HEK293 (cell line): Measurements from ENCODE around the gene GAS2L2.

Source experiments
- BCL11B ChIP-seq: fragments of 450-650 bp; formaldehyde crosslinking; IDR thresholded peaks from 2 replicates; pipeline ENCODE4 v1.5.1; 2016; ENCODE audit warnings: low read depth, missing biosample characterization, missing genetic modification characterization
- GLIS1 ChIP-seq: fragments of 450-650 bp; formaldehyde crosslinking; IDR thresholded peaks from 2 replicates; pipeline ENCODE4 v1.5.1; 2016; ENCODE audit warnings: missing biosample characterization, missing genetic modification characterization
- IKZF3 ChIP-seq: fragments of 450-650 bp; IDR thresholded peaks from 2 replicates; pipeline ENCODE4 v1.5.0; 2018; ENCODE audit warnings: missing biosample characterization, mild to moderate bottlenecking, missing genetic modification characterization, moderate library complexity
- KLF7 ChIP-seq: fragments of 450-650 bp; formaldehyde crosslinking; IDR thresholded peaks from 2 replicates; pipeline ENCODE4 v1.5.1; 2016; ENCODE audit warnings: missing biosample characterization, missing genetic modification characterization, borderline replicate concordance
- KLF8 ChIP-seq: fragments of 450-650 bp; formaldehyde crosslinking; IDR thresholded peaks from 2 replicates; pipeline ENCODE4 v1.5.1; 2016; ENCODE audit warnings: missing biosample characterization, missing genetic modification characterization
- KLF9 ChIP-seq: fragments of 450-650 bp; formaldehyde crosslinking; IDR thresholded peaks from 2 replicates; pipeline ENCODE4 v1.5.1; 2016; ENCODE audit warnings: missing biosample characterization, missing genetic modification characterization, low read depth
- SP7 ChIP-seq: fragments of 450-650 bp; formaldehyde crosslinking; IDR thresholded peaks from 2 replicates; pipeline ENCODE4 v1.5.1; 2016; ENCODE audit warnings: missing biosample characterization, missing genetic modification characterization
- ZIC2 ChIP-seq: fragments of 450-650 bp; formaldehyde crosslinking; IDR thresholded peaks from 2 replicates; pipeline ENCODE4 v1.5.1; 2016; ENCODE audit warnings: missing biosample characterization, missing genetic modification characterization
- ZNF169 ChIP-seq: fragments of 450-650 bp; formaldehyde crosslinking; IDR thresholded peaks from 2 replicates; pipeline ENCODE4 v1.5.1; 2016; ENCODE audit warnings: missing biosample characterization, missing genetic modification characterization
- ZNF23 ChIP-seq: fragments of 450-650 bp; formaldehyde crosslinking; IDR thresholded peaks from 2 replicates; pipeline ENCODE4 v1.5.1; 2016; ENCODE audit warnings: missing biosample characterization, missing genetic modification characterization, borderline replicate concordance
- ZNF341 ChIP-seq: fragments of 450-650 bp; formaldehyde crosslinking; IDR thresholded peaks from 2 replicates; pipeline ENCODE4; 2016; ENCODE audit warnings: low read depth, missing biosample characterization, missing genetic modification characterization
- ZNF366 ChIP-seq: fragments of 450-650 bp; formaldehyde crosslinking; conservative IDR thresholded peaks from 2 replicates; pipeline ENCODE4 v1.5.1; 2016; ENCODE audit warnings: missing biosample characterization, missing genetic modification characterization
- ZNF37A ChIP-seq: fragments of 450-650 bp; IDR thresholded peaks from 2 replicates; pipeline ENCODE4 v1.5.1; 2018; ENCODE audit warnings: missing biosample characterization, missing genetic modification characterization
- ZNF529 ChIP-seq: fragments of 450-650 bp; formaldehyde crosslinking; IDR thresholded peaks from 2 replicates; pipeline ENCODE4 v1.5.1; 2017; ENCODE audit warnings: missing genetic modification characterization, missing biosample characterization; ENCODE audit not compliant: insufficient replicate concordance
- ZNF600 ChIP-seq: fragments of 450-650 bp; formaldehyde crosslinking; IDR thresholded peaks from 2 replicates; pipeline ENCODE4 v1.5.1; 2016; ENCODE audit warnings: missing biosample characterization, missing genetic modification characterization
- ZNF843 ChIP-seq: fragments of 450-650 bp; formaldehyde crosslinking; IDR thresholded peaks from 2 replicates; pipeline ENCODE4 v1.5.1; 2016; ENCODE audit warnings: missing biosample characterization, missing genetic modification characterization
- ZSCAN30 ChIP-seq: fragments of 450-650 bp; IDR thresholded peaks from 2 replicates; pipeline ENCODE4 v1.5.1; 2018; ENCODE audit warnings: missing biosample characterization, mild to moderate bottlenecking, missing genetic modification characterization, moderate library complexity
- TF ChIP-seq, protein P1 (sequence below): fragments of 450-650 bp; formaldehyde crosslinking; IDR thresholded peaks from 2 replicates; pipeline ENCODE4 v1.5.1; 2016; ENCODE audit warnings: missing biosample characterization, missing genetic modification characterization
- TF ChIP-seq, protein P2 (sequence below): fragments of 450-650 bp; formaldehyde crosslinking; IDR thresholded peaks from 2 replicates; pipeline ENCODE4 v1.5.1; 2016; ENCODE audit warnings: missing biosample characterization, missing genetic modification characterization
- TF ChIP-seq, protein P3 (sequence below): fragments of 450-650 bp; IDR thresholded peaks from 2 replicates; pipeline ENCODE4 v1.5.1; 2018; ENCODE audit warnings: missing biosample characterization, mild to moderate bottlenecking, missing genetic modification characterization
- TF ChIP-seq, protein P4 (sequence below): fragments of 450-650 bp; formaldehyde crosslinking; IDR thresholded peaks from 2 replicates; pipeline ENCODE4 v1.5.1; 2016; ENCODE audit warnings: missing biosample characterization, missing genetic modification characterization
- TF ChIP-seq, protein P5 (sequence below): fragments of 450-650 bp; formaldehyde crosslinking; IDR thresholded peaks from 2 replicates; pipeline ENCODE4 v1.5.1; 2017; ENCODE audit warnings: missing biosample characterization, missing genetic modification characterization

The GAS2L2 gene

DNA sequence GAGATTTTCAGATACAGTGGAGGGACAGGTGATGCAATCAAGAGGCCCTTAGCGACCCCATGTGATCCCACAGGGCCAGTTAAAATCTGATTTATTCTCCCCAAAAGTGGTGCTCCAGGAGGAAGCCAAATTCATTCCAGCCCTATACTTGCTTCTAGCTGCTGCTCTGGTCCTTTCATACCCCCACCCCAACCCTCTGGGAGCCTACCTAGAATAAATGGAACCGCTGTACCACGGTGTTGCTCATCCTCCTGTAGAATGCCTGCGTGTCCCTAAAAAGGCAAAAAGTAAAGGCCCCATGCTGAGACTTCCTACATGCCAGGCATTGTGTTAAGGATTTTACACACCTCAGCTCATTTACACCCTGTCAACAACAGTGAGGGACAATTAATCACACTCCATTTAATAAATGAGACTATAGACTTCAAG, 23.6 kb downstream of the GAS2L2 start (continued):
- TF ChIP-seq ZNF366 (tag by site-specific recombination) = peak; percentile 71
- 0 out of 2 replicates have a peak, but pooled peaks have one; percentile 49 for TF ChIP-seq BCL11B (tag by site-specific recombination)
- TF ChIP-seq ZNF600 (tag by site-specific recombination) = 0 out of 2 replicates have a peak, but pooled peaks have one; percentile 18
- TF ChIP-seq KLF9 (tag by site-specific recombination) = 0 out of 2 replicates have a peak, but pooled peaks have one; percentile 11
- TF ChIP-seq ZNF341 (tag by site-specific recombination) = no peak
- no peak for TF ChIP-seq ZNF529 (tag by site-specific recombination)
- no peak for TF ChIP-seq ZNF37A (tag by site-specific recombination)
- no peak for TF ChIP-seq KLF7 (tag by site-specific recombination)
- TF ChIP-seq, protein P1, sequence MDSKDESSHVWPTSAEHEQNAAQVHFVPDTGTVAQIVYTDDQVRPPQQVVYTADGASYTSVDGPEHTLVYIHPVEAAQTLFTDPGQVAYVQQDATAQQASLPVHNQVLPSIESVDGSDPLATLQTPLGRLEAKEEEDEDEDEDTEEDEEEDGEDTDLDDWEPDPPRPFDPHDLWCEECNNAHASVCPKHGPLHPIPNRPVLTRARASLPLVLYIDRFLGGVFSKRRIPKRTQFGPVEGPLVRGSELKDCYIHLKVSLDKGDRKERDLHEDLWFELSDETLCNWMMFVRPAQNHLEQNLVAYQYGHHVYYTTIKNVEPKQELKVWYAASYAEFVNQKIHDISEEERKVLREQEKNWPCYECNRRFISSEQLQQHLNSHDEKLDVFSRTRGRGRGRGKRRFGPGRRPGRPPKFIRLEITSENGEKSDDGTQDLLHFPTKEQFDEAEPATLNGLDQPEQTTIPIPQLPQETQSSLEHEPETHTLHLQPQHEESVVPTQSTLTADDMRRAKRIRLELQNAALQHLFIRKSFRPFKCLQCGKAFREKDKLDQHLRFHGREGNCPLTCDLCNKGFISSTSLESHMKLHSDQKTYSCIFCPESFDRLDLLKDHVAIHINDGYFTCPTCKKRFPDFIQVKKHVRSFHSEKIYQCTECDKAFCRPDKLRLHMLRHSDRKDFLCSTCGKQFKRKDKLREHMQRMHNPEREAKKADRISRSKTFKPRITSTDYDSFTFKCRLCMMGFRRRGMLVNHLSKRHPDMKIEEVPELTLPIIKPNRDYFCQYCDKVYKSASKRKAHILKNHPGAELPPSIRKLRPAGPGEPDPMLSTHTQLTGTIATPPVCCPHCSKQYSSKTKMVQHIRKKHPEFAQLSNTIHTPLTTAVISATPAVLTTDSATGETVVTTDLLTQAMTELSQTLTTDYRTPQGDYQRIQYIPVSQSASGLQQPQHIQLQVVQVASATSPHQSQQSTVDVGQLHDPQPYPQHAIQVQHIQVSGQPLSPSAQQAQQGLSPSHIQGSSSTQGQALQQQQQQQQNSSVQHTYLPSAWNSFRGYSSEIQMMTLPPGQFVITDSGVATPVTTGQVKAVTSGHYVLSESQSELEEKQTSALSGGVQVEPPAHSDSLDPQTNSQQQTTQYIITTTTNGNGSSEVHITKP = peak; percentile 8; the same call in 1 of the 2 replicates
- TF ChIP-seq SP7 (tag by site-specific recombination) = peak; percentile 71
- TF ChIP-seq GLIS1 (tag by site-specific recombination) = peak; percentile 97
- TF ChIP-seq ZIC2 (tag by site-specific recombination) = peak; percentile 88
- peak; percentile 77 for TF ChIP-seq ZNF843 (tag by site-specific recombination)
- no peak for TF ChIP-seq ZNF23
- no peak for TF ChIP-seq KLF8
- no peak for TF ChIP-seq ZNF169
- no peak for TF ChIP-seq ZSCAN30 (tag by site-specific recombination)
- TF ChIP-seq, protein P2, sequence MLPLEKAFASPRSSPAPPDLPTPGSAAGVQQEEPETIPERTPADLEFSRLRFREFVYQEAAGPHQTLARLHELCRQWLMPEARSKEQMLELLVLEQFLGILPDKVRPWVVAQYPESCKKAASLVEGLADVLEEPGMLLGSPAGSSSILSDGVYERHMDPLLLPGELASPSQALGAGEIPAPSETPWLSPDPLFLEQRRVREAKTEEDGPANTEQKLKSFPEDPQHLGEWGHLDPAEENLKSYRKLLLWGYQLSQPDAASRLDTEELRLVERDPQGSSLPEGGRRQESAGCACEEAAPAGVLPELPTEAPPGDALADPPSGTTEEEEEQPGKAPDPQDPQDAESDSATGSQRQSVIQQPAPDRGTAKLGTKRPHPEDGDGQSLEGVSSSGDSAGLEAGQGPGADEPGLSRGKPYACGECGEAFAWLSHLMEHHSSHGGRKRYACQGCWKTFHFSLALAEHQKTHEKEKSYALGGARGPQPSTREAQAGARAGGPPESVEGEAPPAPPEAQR = no peak
- TF ChIP-seq, protein P3, sequence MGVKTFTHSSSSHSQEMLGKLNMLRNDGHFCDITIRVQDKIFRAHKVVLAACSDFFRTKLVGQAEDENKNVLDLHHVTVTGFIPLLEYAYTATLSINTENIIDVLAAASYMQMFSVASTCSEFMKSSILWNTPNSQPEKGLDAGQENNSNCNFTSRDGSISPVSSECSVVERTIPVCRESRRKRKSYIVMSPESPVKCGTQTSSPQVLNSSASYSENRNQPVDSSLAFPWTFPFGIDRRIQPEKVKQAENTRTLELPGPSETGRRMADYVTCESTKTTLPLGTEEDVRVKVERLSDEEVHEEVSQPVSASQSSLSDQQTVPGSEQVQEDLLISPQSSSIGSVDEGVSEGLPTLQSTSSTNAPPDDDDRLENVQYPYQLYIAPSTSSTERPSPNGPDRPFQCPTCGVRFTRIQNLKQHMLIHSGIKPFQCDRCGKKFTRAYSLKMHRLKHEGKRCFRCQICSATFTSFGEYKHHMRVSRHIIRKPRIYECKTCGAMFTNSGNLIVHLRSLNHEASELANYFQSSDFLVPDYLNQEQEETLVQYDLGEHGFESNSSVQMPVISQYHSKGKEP = 0 out of 2 replicates have a peak, but pooled peaks have one; percentile 42
- TF ChIP-seq, protein P4, sequence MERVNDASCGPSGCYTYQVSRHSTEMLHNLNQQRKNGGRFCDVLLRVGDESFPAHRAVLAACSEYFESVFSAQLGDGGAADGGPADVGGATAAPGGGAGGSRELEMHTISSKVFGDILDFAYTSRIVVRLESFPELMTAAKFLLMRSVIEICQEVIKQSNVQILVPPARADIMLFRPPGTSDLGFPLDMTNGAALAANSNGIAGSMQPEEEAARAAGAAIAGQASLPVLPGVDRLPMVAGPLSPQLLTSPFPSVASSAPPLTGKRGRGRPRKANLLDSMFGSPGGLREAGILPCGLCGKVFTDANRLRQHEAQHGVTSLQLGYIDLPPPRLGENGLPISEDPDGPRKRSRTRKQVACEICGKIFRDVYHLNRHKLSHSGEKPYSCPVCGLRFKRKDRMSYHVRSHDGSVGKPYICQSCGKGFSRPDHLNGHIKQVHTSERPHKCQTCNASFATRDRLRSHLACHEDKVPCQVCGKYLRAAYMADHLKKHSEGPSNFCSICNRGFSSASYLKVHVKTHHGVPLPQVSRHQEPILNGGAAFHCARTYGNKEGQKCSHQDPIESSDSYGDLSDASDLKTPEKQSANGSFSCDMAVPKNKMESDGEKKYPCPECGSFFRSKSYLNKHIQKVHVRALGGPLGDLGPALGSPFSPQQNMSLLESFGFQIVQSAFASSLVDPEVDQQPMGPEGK (tag by site-specific recombination) = peak; percentile 19; the same call in 1 of the 2 replicates
- peak; percentile 79 for TF ChIP-seq IKZF3
- TF ChIP-seq, protein P5, sequence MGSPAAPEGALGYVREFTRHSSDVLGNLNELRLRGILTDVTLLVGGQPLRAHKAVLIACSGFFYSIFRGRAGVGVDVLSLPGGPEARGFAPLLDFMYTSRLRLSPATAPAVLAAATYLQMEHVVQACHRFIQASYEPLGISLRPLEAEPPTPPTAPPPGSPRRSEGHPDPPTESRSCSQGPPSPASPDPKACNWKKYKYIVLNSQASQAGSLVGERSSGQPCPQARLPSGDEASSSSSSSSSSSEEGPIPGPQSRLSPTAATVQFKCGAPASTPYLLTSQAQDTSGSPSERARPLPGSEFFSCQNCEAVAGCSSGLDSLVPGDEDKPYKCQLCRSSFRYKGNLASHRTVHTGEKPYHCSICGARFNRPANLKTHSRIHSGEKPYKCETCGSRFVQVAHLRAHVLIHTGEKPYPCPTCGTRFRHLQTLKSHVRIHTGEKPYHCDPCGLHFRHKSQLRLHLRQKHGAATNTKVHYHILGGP (tag by site-specific recombination) = peak; percentile 66
